GM23248 (cell line): ENCODE results near the gene SMPDL3B. TPM values are rescaled to one million over a fixed set of nuclear protein-coding genes. Genes with fewer than 3 reads are reported as not detected.
A peak's percentile ranks its signal among the peaks of the same experiment; 100 is the strongest.

ENCODE experiments used
- DNase-seq: peaks from one replicate; pipeline ENCODE4 v3.0.0-alpha.2; 2015
- H2AFZ ChIP-seq: fragments of 200-600 bp; sonication (generic); 2 replicates; pipeline ENCODE4 v1.6.1; 2016; ENCODE audit warnings: antibody characterized with exemption
- H3F3A ChIP-seq: fragments of 200-600 bp; sonication (generic); 2 replicates; pipeline ENCODE4 v1.6.1; 2016; ENCODE audit warnings: mild to moderate bottlenecking, antibody characterized with exemption, mixed run types; ENCODE audit not compliant: insufficient read depth
- H3K27ac ChIP-seq: fragments of 200-600 bp; sonication (generic); 2 replicates; pipeline ENCODE4 v1.5.1; 2016; ENCODE audit warnings: mild to moderate bottlenecking
- H3K27me3 ChIP-seq: fragments of 200-600 bp; sonication (generic); replicated peaks from 2 replicates; pipeline ENCODE4 v1.6.1; 2016; ENCODE audit warnings: mild to moderate bottlenecking; ENCODE audit not compliant: insufficient read depth
- H3K36me3 ChIP-seq: fragments of 200-600 bp; sonication (generic); 2 replicates; pipeline ENCODE4 v1.6.1; 2016; ENCODE audit warnings: low read depth, mild to moderate bottlenecking
- H3K4me1 ChIP-seq: fragments of 200-600 bp; sonication (generic); 2 replicates; pipeline ENCODE4 v1.6.1; 2016; ENCODE audit warnings: mild to moderate bottlenecking; ENCODE audit not compliant: insufficient read depth
- H3K4me2 ChIP-seq: fragments of 200-600 bp; sonication (generic); one replicate; pipeline ENCODE4 v1.6.1; 2016; ENCODE audit warnings: mild to moderate bottlenecking; ENCODE audit not compliant: unreplicated experiment
- H3K4me3 ChIP-seq: fragments of 200-600 bp; sonication (generic); 2 replicates; pipeline ENCODE4 v1.5.1; 2016; ENCODE audit warnings: mild to moderate bottlenecking
- H3K79me2 ChIP-seq: fragments of 200-600 bp; sonication (generic); 2 replicates; pipeline ENCODE4 v1.6.1; 2016; ENCODE audit warnings: mild to moderate bottlenecking; ENCODE audit not compliant: insufficient read depth
- H3K9ac ChIP-seq: fragments of 200-600 bp; sonication (generic); 2 replicates; pipeline ENCODE4 v1.6.1; 2016; ENCODE audit warnings: mild to moderate bottlenecking
- H3K9me2 ChIP-seq: fragments of 200-600 bp; sonication (generic); 2 replicates; pipeline ENCODE4 v1.6.1; 2016; ENCODE audit warnings: mixed run types, mild to moderate bottlenecking, moderate library complexity; ENCODE audit not compliant: insufficient read depth
- H3K9me3 ChIP-seq: fragments of 200-600 bp; sonication (generic); one replicate; pipeline ENCODE4 v1.6.1; 2017; ENCODE audit warnings: low read depth
- H4K20me1 ChIP-seq: fragments of 200-600 bp; sonication (generic); 2 replicates; pipeline ENCODE4 v1.6.0; 2016; ENCODE audit not compliant: insufficient read depth
- EZH2 ChIP-seq: fragments of 200-600 bp; sonication (generic); IDR thresholded peaks from 2 replicates; pipeline ENCODE4 v1.6.1; 2018; ENCODE audit warnings: antibody characterized with exemption, mild to moderate bottlenecking; ENCODE audit not compliant: insufficient read depth, poor library complexity, severe bottlenecking
- EZH2phosphoT487 ChIP-seq: fragments of 200-600 bp; sonication (generic); IDR thresholded peaks from 2 replicates; pipeline ENCODE4 v1.6.1; 2018; ENCODE audit warnings: antibody characterized with exemption, moderate library complexity, mild to moderate bottlenecking, low read depth; ENCODE audit not compliant: insufficient read depth
- WGBS, 2 experiments: methylation state at CpG; one replicate each; pipeline ENCODE4 v1.1.6; 2015 to 2017; ENCODE audit warnings: low lambda C conversion rate in 2 of 2, low coverage in 1 of 2; ENCODE audit errors: missing lambda C conversion rate in 2 of 2; 5-methylcytosine and 5-hydroxymethylcytosine counted together
- in situ Hi-C: fragments of 300-500 bp; cut with MboI; formaldehyde crosslinking; loops from 2 replicates; pipeline ENCODE4 v1.15.0; 2020
- polyA plus RNA-seq: library from polyadenylated mRNA; unstranded; fragments of >200 nt; fragmentation: Nextera tagmentation; extraction: Ambion mirVana; gene quantifications from 2 replicates; pipeline ENCODE4 v1.2.1, GENCODE V29; 2016
- total RNA-seq: library from RNA; depleted of rRNA; stranded (reverse); fragments of >200 nt; shearing (Covaris generic); gene quantifications from 2 replicates; pipeline ENCODE4 v1.2.3, GENCODE V29; 2014

The SMPDL3B gene
- total and polyA plus RNA-seq, 2 experiments from 2014 or later, result not detected

GRCh38 chr1:27979859-27980201, 45.0 kb downstream of the SMPDL3B start:
- H4K20me1 ChIP-seq, result no peaks in the 10 kb centered on the region
- no peaks in the 10 kb centered on the region for H3K27me3 ChIP-seq
- no peaks in the 10 kb centered on the region for H3K9me3 ChIP-seq
- no peaks in the 10 kb centered on the region for H3K79me2 ChIP-seq
- H3K4me3 ChIP-seq, result no peak overlapping the region
- peak overlapping the region; percentile 16 for H3K9ac ChIP-seq
- no peak overlapping the region for H2AFZ ChIP-seq
- in situ Hi-C loops, result no loop called here
- TF ChIP-seq EZH2, result no peak
- no peak for TF ChIP-seq EZH2phosphoT487
- DNase-seq, result no peak
- no peaks in the 10 kb centered on the region for H3K9me2 ChIP-seq
- H3K4me2 ChIP-seq, result peak overlapping the region; percentile 25
- H3K36me3 ChIP-seq, result 0 out of 2 replicates have a peak, but pooled peaks cover 4% of the 10 kb centered on the region
- H3K27ac ChIP-seq, result peak overlapping the region; percentile 41
- 8 to 9% methylated on average over 2 of the region's 2 CpGs for WGBS, 2 experiments
- peaks cover 20% of the 10 kb centered on the region for H3F3A ChIP-seq
- H3K4me1 ChIP-seq, result peaks cover 19% of the 10 kb centered on the region

- H3K36me3 ChIP-seq, result 0 out of 2 replicates have a peak, but pooled peaks cover 4% of the 10 kb centered on the region
- in situ Hi-C loops, result no loop called here
- no peak overlapping the region for H2AFZ ChIP-seq
- H3K79me2 ChIP-seq, result no peaks in the 10 kb centered on the region
- peaks cover 19% of the 10 kb centered on the region for H3K4me1 ChIP-seq
- no peaks in the 10 kb centered on the region for H3K27me3 ChIP-seq
- peak overlapping the region; percentile 16 for H3K9ac ChIP-seq
- H4K20me1 ChIP-seq, result no peaks in the 10 kb centered on the region
- no peaks in the 10 kb centered on the region for H3K9me2 ChIP-seq
- H3F3A ChIP-seq, result peaks cover 20% of the 10 kb centered on the region
- no peak overlapping the region for H3K4me3 ChIP-seq
- H3K4me2 ChIP-seq, result peak overlapping the region; percentile 25
- no peaks in the 10 kb centered on the region for H3K9me3 ChIP-seq
- H3K27ac ChIP-seq, result peak overlapping the region; percentile 41
- no peak for TF ChIP-seq EZH2phosphoT487
- TF ChIP-seq EZH2, result no peak
- WGBS, 2 experiments, result 95 to 100% methylated on average over 1 of the region's 1 CpG
- peak; percentile 57 for DNase-seq
These were observed 45.5 kb downstream of the SMPDL3B start for GRCh38 chr1:27980216-27980845.

- in situ Hi-C loops, result no loop called here
- Histone ChIP-seq H3K9me3 (no peaks in the 10 kb centered on the region), H3K27ac (peak overlapping the region; percentile 41), H3K27me3 (no peaks in the 10 kb centered on the region), H3K4me2 (peak overlapping the region; percentile 28), H3F3A (peaks cover 20% of the 10 kb centered on the region), H3K79me2 (no peaks in the 10 kb centered on the region), H3K9me2 (no peaks in the 10 kb centered on the region), H4K20me1 (no peaks in the 10 kb centered on the region), H3K36me3 (no peaks in the 10 kb centered on the region), H3K4me3 (no peak overlapping the region), H3K9ac (peak overlapping the region; percentile 16; the same call in 1 of the 2 replicates), H2AFZ (no peak overlapping the region), H3K4me1 (peaks cover 19% of the 10 kb centered on the region)
- peak; percentile 33 for DNase-seq
- WGBS, 2 experiments, result 57 to 62% methylated on average over 3 of the region's 3 CpGs
- TF ChIP-seq EZH2phosphoT487, result no peak
- no peak for TF ChIP-seq EZH2
These were observed 46.3 kb downstream of the SMPDL3B start for GRCh38 chr1:27981145-27981544.

GRCh38 chr1:27990920-27991537, 56.2 kb downstream of the SMPDL3B start:
- Histone ChIP-seq H3K9me3 (no peaks in the 10 kb centered on the region), H3K4me3 (no peak overlapping the region), H3K4me1 (no peaks in the 10 kb centered on the region), H3K27ac (no peak overlapping the region), H3K79me2 (no peaks in the 10 kb centered on the region), H3F3A (no peaks in the 10 kb centered on the region), H3K36me3 (peaks cover 55% of the 10 kb centered on the region), H3K9ac (no peak overlapping the region), H3K27me3 (no peaks in the 10 kb centered on the region), H4K20me1 (no peaks in the 10 kb centered on the region), H3K4me2 (no peak overlapping the region), H2AFZ (no peak overlapping the region), H3K9me2 (no peaks in the 10 kb centered on the region)
- 96 to 97% methylated on average over 3 of the region's 3 CpGs for WGBS, 2 experiments
- no peak for TF ChIP-seq EZH2
- no peak for TF ChIP-seq EZH2phosphoT487
- no peak for DNase-seq
- in situ Hi-C loops, result no loop called here

GRCh38 chr1:27992276-27992675, 57.5 kb downstream of the SMPDL3B start:
- Histone ChIP-seq H2AFZ (no peak overlapping the region), H3K4me3 (no peak overlapping the region), H3K9me3 (no peaks in the 10 kb centered on the region), H3K27me3 (no peaks in the 10 kb centered on the region), H4K20me1 (no peaks in the 10 kb centered on the region), H3K27ac (no peak overlapping the region), H3K4me1 (no peaks in the 10 kb centered on the region), H3K9me2 (no peaks in the 10 kb centered on the region), H3F3A (no peaks in the 10 kb centered on the region), H3K36me3 (peaks cover 59% of the 10 kb centered on the region), H3K9ac (no peak overlapping the region), H3K79me2 (no peaks in the 10 kb centered on the region), H3K4me2 (no peak overlapping the region)
- TF ChIP-seq EZH2, result no peak
- in situ Hi-C loops, result no loop called here
- WGBS, 2 experiments, result 66 to 75% methylated on average over 6 of the region's 6 CpGs
- DNase-seq, result no peak
